GM20431 (cell line): ENCODE measurements around the gene EIF4ENIF1.
"Not testable (repeated sequence)": the region's sequence is repeated elsewhere in the genome, so short reads cannot be mapped to it uniquely, and the experiment has no call there.

Experiments
- in situ Hi-C: fragments of 300-500 bp; cut with MseI, MboI; formaldehyde crosslinking; loops from one replicate; pipeline ENCODE4 v1.15.0; 2020; ENCODE audit warnings: low sequenced_read_pairs; ENCODE audit not compliant: unreplicated experiment

Gene EIF4ENIF1

GRCh38 chr22:31493355-31493754 lies 3.7 kb upstream of the EIF4ENIF1 start:
- in situ Hi-C loops = not testable (repeated sequence)

- in situ Hi-C loops = no loop called here
Measured at GRCh38 chr22:31492151-31492550, 2.5 kb upstream of the EIF4ENIF1 start.

- in situ Hi-C loops = no loop called here
Measured at GRCh38 chr22:31491218-31491962, 1.7 kb upstream of the EIF4ENIF1 start.

GRCh38 chr22:31490496-31490925 lies 869 bp upstream of the EIF4ENIF1 start:
- in situ Hi-C loops = no loop called here

GRCh38 chr22:31488988-31489617 lies 539 bp downstream of the EIF4ENIF1 start:
- in situ Hi-C loops = no loop called here

- in situ Hi-C loops = no loop called here
Measured at GRCh38 chr22:31488346-31488883, 1.2 kb downstream of the EIF4ENIF1 start.

GRCh38 chr22:31486951-31487350 lies 2.7 kb downstream of the EIF4ENIF1 start:
- in situ Hi-C loops = no loop called here

GRCh38 chr22:31486369-31486768 lies 3.3 kb downstream of the EIF4ENIF1 start:
- in situ Hi-C loops = not testable (repeated sequence)

- in situ Hi-C loops = not testable (repeated sequence)
Measured at GRCh38 chr22:31482470-31482869, 7.2 kb downstream of the EIF4ENIF1 start.

GRCh38 chr22:31481129-31481528 lies 8.5 kb downstream of the EIF4ENIF1 start:
- in situ Hi-C loops = no loop called here

GRCh38 chr22:31477329-31477728 lies 12.3 kb downstream of the EIF4ENIF1 start:
- in situ Hi-C loops = no loop called here

- in situ Hi-C loops = no loop called here
Measured at GRCh38 chr22:31475800-31476199, 13.8 kb downstream of the EIF4ENIF1 start.

GRCh38 chr22:31474743-31475142 lies 14.9 kb downstream of the EIF4ENIF1 start:
- in situ Hi-C loops = no loop called here

GRCh38 chr22:31465307-31465706 lies 24.3 kb downstream of the EIF4ENIF1 start:
- in situ Hi-C loops = no loop called here

- in situ Hi-C loops = no loop called here
Measured at GRCh38 chr22:31461699-31462098, 27.9 kb downstream of the EIF4ENIF1 start.

GRCh38 chr22:31451709-31452571 lies 37.7 kb downstream of the EIF4ENIF1 start:
- in situ Hi-C loops = no loop called here

- in situ Hi-C loops = no loop called here
Measured at GRCh38 chr22:31449506-31449905, 40.1 kb downstream of the EIF4ENIF1 start.

- in situ Hi-C loops = no loop called here
Measured at GRCh38 chr22:31448382-31448781, 41.3 kb downstream of the EIF4ENIF1 start.

GRCh38 chr22:31447337-31447736 lies 42.3 kb downstream of the EIF4ENIF1 start:
- in situ Hi-C loops = no loop called here

GRCh38 chr22:31446767-31447166 lies 42.9 kb downstream of the EIF4ENIF1 start:
- in situ Hi-C loops = no loop called here
